ENCODE measurements around the gene ALLC.

Gene ALLC

GRCh38 chr2:3679616-3680393 lies 21.8 kb downstream of the ALLC start:
- Histone ChIP-seq H3K9me3 (ENCODE audit: control insufficient read depth, insufficient read depth, low read length) (no peaks in the 10 kb centered on the region), H3K36me3 (ENCODE audit: insufficient read depth, low read length) (no peaks in the 10 kb centered on the region; the same call in 1 of the 2 replicates), H3K9ac (ENCODE audit: low read depth, low read length) (no peak overlapping the region), H3K4me1 (ENCODE audit: insufficient read depth, low read length) (no peaks in the 10 kb centered on the region)

GRCh38 chr2:3680548-3681345 lies 22.7 kb downstream of the ALLC start:
- H3K4me1 ChIP-seq (ENCODE audit: insufficient read depth, low read length): no peaks in the 10 kb centered on the region

GRCh38 chr2:3681625-3682024 lies 23.6 kb downstream of the ALLC start:
- no peaks in the 10 kb centered on the region for H3K9me3 ChIP-seq (ENCODE audit: control insufficient read depth, insufficient read depth, low read length)
- H3K36me3 ChIP-seq (ENCODE audit: insufficient read depth, low read length): no peaks in the 10 kb centered on the region; the same call in 1 of the 2 replicates

More at GRCh38 chr2:3680548-3681345, 22.7 kb downstream of the ALLC start:
- no peaks in the 10 kb centered on the region; the same call in 1 of the 2 replicates for H3K36me3 ChIP-seq (ENCODE audit: insufficient read depth, low read length)
- no peak overlapping the region for H3K9ac ChIP-seq (ENCODE audit: low read depth, low read length)
- no peaks in the 10 kb centered on the region for H3K9me3 ChIP-seq (ENCODE audit: control insufficient read depth, insufficient read depth, low read length)

GRCh38 chr2:3682811-3683210 lies 24.8 kb downstream of the ALLC start:
- Histone ChIP-seq H3K4me1 (ENCODE audit: insufficient read depth, low read length) (no peaks in the 10 kb centered on the region), H3K36me3 (ENCODE audit: insufficient read depth, low read length) (no peaks in the 10 kb centered on the region; the same call in 1 of the 2 replicates), H3K9ac (ENCODE audit: low read depth, low read length) (no peak overlapping the region), H3K9me3 (ENCODE audit: control insufficient read depth, insufficient read depth, low read length) (no peaks in the 10 kb centered on the region)

More at GRCh38 chr2:3681625-3682024, 23.6 kb downstream of the ALLC start:
- Histone ChIP-seq H3K9ac (ENCODE audit: low read depth, low read length) (no peak overlapping the region), H3K4me1 (ENCODE audit: insufficient read depth, low read length) (no peaks in the 10 kb centered on the region)

GRCh38 chr2:3683748-3684454 lies 25.9 kb downstream of the ALLC start:
- H3K9me3 ChIP-seq (ENCODE audit: control insufficient read depth, insufficient read depth, low read length): no peaks in the 10 kb centered on the region
- H3K36me3 ChIP-seq (ENCODE audit: insufficient read depth, low read length): no peaks in the 10 kb centered on the region; the same call in 1 of the 2 replicates
- H3K4me1 ChIP-seq (ENCODE audit: insufficient read depth, low read length): no peaks in the 10 kb centered on the region
- H3K9ac ChIP-seq (ENCODE audit: low read depth, low read length): no peak overlapping the region

GRCh38 chr2:3689998-3690748 lies 32.2 kb downstream of the ALLC start:
- Histone ChIP-seq H3K9me3 (ENCODE audit: control insufficient read depth, insufficient read depth, low read length) (no peaks in the 10 kb centered on the region), H3K4me1 (ENCODE audit: insufficient read depth, low read length) (no peaks in the 10 kb centered on the region), H3K36me3 (ENCODE audit: insufficient read depth, low read length) (no peaks in the 10 kb centered on the region), H3K9ac (ENCODE audit: low read depth, low read length) (no peak overlapping the region)

GRCh38 chr2:3692375-3692774 lies 34.4 kb downstream of the ALLC start:
- H3K4me1 ChIP-seq (ENCODE audit: insufficient read depth, low read length): no peaks in the 10 kb centered on the region
- H3K9me3 ChIP-seq (ENCODE audit: control insufficient read depth, insufficient read depth, low read length): no peaks in the 10 kb centered on the region
- no peak overlapping the region for H3K9ac ChIP-seq (ENCODE audit: low read depth, low read length)
- no peaks in the 10 kb centered on the region for H3K36me3 ChIP-seq (ENCODE audit: insufficient read depth, low read length)

- Histone ChIP-seq H3K9me3 (ENCODE audit: control insufficient read depth, insufficient read depth, low read length) (no peaks in the 10 kb centered on the region), H3K36me3 (ENCODE audit: insufficient read depth, low read length) (no peaks in the 10 kb centered on the region), H3K9ac (ENCODE audit: low read depth, low read length) (no peak overlapping the region), H3K4me1 (ENCODE audit: insufficient read depth, low read length) (no peaks in the 10 kb centered on the region)
Observed at GRCh38 chr2:3696545-3696944, 38.5 kb downstream of the ALLC start.

GRCh38 chr2:3701071-3701470 lies 43.1 kb downstream of the ALLC start:
- Histone ChIP-seq H3K4me1 (ENCODE audit: insufficient read depth, low read length) (no peaks in the 10 kb centered on the region), H3K9me3 (ENCODE audit: control insufficient read depth, insufficient read depth, low read length) (no peaks in the 10 kb centered on the region), H3K36me3 (ENCODE audit: insufficient read depth, low read length) (no peaks in the 10 kb centered on the region)

GRCh38 chr2:3703236-3703756 lies 45.3 kb downstream of the ALLC start, which contains the start of gene DCDC2C:
Gene DCDC2C (plus strand): TSS chr2:3703575. CDS start chr2:3703752, 177 bp downstream.
- H3K9ac ChIP-seq (ENCODE audit: low read depth, low read length): no peak within 1 kb of the TSS
- no peaks in the 10 kb centered on the region for H3K36me3 ChIP-seq (ENCODE audit: insufficient read depth, low read length)
- H3K9me3 ChIP-seq (ENCODE audit: control insufficient read depth, insufficient read depth, low read length): no peaks in the 10 kb centered on the region
- no peaks in the 10 kb centered on the region for H3K4me1 ChIP-seq (ENCODE audit: insufficient read depth, low read length)

More at GRCh38 chr2:3701071-3701470, 43.1 kb downstream of the ALLC start:
- no peak overlapping the region for H3K9ac ChIP-seq (ENCODE audit: low read depth, low read length)

GRCh38 chr2:3703757-3704355 lies 45.9 kb downstream of the ALLC start:
- no peaks in the 10 kb centered on the region for H3K36me3 ChIP-seq (ENCODE audit: insufficient read depth, low read length)
- no peaks in the 10 kb centered on the region for H3K4me1 ChIP-seq (ENCODE audit: insufficient read depth, low read length)
- no peak overlapping the region for H3K9ac ChIP-seq (ENCODE audit: low read depth, low read length)
- no peaks in the 10 kb centered on the region for H3K9me3 ChIP-seq (ENCODE audit: control insufficient read depth, insufficient read depth, low read length)

- no peaks in the 10 kb centered on the region for H3K9me3 ChIP-seq (ENCODE audit: control insufficient read depth, insufficient read depth, low read length)
- H3K36me3 ChIP-seq (ENCODE audit: insufficient read depth, low read length): no peaks in the 10 kb centered on the region
- no peaks in the 10 kb centered on the region for H3K4me1 ChIP-seq (ENCODE audit: insufficient read depth, low read length)
- no peak overlapping the region for H3K9ac ChIP-seq (ENCODE audit: low read depth, low read length)
Observed at GRCh38 chr2:3704692-3705091, 46.7 kb downstream of the ALLC start.

GRCh38 chr2:3705782-3706181 lies 47.8 kb downstream of the ALLC start:
- H3K36me3 ChIP-seq (ENCODE audit: insufficient read depth, low read length): no peaks in the 10 kb centered on the region
- no peak overlapping the region for H3K9ac ChIP-seq (ENCODE audit: low read depth, low read length)
- H3K4me1 ChIP-seq (ENCODE audit: insufficient read depth, low read length): no peaks in the 10 kb centered on the region
- no peaks in the 10 kb centered on the region for H3K9me3 ChIP-seq (ENCODE audit: control insufficient read depth, insufficient read depth, low read length)
